Measurements from ENCODE around the gene OLFM4.
"Not testable (repeated sequence)": the region's sequence is repeated elsewhere in the genome, so short reads cannot be mapped to it uniquely, and the experiment has no call there.

Gene OLFM4
- long read RNA-seq, donor 1 = 0 reads
- long read RNA-seq, donor 2 = 0 reads
- long read RNA-seq, donor 3 = 0 reads
- long read RNA-seq, donor 4 = 0 reads
- long read RNA-seq, donor 5 = 0 reads
- long read RNA-seq, donor 6 = 0 reads
- long read RNA-seq, donor 7 = 0 reads
- long read RNA-seq, donor 8 = 0 reads

DNA sequence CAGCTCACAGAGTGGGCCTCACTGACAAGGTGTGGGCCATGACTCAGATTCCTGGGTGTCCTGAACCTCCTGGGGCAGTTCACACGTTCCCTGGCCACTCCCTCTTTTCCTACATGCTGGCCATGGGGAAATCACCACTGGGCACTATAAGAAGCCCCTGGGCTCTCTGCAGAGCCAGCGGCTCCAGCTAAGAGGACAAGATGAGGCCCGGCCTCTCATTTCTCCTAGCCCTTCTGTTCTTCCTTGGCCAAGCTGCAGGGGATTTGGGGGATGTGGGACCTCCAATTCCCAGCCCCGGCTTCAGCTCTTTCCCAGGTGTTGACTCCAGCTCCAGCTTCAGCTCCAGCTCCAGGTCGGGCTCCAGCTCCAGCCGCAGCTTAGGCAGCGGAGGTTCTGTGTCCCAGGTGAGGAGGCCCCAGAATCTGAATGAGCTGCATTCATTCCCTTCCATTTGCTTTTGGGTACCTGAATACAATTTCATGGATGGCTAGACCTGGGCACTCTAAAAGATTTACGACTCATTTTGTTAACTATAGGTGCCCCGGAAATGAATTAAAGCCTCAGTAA, at the start of gene OLFM4:
OLFM4 (plus strand) TSS at position 177 of the 567 bp plus-strand sequence; CDS start at position 201, 24 bp downstream.
- DNase-seq = no peak

DNA sequence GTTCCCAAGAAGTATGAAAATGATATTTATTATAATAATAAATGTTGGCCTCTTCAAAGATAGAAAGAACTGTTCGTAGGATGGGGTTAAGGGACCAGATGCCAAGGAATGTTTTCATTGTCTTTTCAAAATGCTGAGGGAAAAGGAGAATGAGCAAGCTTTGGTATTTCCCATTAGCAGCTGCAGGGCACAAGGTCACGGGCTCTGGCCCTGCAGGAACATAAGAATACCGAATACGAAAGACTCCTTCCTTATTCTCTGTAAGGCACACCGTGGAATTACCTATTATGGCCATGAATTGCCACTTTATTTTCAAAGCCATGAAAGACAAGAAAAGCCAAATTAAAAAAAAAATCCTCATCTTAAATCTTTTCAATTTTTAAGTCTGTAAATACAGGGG, 49.6 kb upstream of the OLFM4 start:
- no peak for DNase-seq

- no peak for DNase-seq
These were observed 47.9 kb upstream of the OLFM4 start for GRCh38 chr13:52980695-52981094.

DNA sequence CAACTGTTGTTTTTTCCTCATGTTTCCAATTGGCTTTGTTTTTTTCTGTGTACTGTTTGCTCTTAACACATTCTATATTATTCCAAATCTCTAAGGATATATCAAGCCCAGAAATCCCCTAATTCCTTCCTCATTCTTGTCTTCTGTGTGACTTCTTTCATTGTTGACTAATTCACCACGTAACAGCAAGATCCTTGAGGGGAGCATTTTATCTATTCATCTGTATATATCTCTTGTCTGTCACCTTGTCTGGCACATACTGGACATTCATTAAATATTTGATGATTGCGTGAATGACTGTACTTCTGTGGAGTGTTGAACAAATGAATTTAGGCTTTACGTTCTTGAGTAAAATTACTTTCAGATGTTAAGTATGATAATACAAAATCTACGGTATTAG, 44.8 kb upstream of the OLFM4 start:
- no peak for DNase-seq

DNA sequence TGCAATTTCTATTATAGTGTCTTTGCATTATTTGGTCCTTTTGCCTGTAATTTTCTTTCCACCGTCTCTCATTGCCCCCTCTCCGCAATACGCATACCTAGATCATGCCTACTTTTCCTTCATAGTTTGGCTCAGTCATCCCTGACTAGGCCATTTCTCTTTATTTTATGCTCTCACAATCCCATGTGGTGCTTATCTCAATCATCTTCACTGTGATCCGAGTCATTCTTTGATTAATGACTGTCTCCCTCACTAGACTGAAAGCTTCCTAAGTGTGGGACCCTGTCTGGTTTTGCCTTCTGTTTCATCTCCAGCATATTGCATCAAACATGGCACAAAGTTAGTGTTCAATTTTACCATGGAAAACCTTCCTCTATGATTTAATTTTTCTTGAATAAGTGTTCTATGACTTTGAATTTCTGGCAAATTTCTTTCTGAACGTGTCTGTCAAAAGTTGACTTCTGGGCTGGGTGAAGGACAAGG, 43.7 kb upstream of the OLFM4 start:
- DNase-seq = no peak

DNA sequence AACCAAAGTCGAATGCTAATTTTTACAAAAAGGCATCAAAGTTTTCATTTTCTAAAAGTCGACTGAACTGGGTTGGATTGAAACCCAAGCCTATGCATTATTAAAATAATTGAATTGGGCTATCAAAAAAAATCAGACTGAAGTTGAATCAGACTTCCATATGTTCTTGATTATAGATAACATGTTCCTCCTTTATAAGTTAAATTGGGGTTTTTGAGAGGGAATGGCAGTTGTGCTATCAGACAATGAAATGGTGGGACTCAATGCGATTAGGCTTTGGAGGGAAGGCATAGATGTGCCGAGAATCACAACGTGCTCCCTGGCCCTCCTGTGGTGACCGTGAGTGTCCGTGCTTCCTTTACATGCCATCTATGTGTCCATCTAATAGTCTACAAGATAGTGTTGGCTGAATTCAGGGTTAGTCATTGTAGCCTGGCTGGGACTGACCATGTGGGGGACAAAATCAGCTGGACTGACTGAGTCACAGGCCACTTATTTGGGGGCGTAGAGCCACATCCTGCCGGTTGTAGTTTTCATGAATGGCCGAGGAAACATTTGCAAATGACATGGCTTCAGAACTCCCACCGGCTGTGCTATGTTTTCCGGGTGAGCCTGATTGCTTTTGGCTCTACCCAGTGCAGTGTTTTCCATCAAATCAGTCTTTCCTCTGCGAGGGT, 37.1 kb upstream of the OLFM4 start:
- DNase-seq = no peak

GRCh38 chr13:52992110-52992509, 36.5 kb upstream of the OLFM4 start:
- no peak for DNase-seq

GRCh38 chr13:52994051-52994450, 34.6 kb upstream of the OLFM4 start:
- DNase-seq = no peak

GRCh38 chr13:52994865-52995264, 33.7 kb upstream of the OLFM4 start:
- DNase-seq = no peak

GRCh38 chr13:52995946-52996345, 32.7 kb upstream of the OLFM4 start:
- DNase-seq = no peak

- no peak for DNase-seq
These were observed 30.4 kb upstream of the OLFM4 start for GRCh38 chr13:52997951-52998876.

- no peak for DNase-seq
These were observed 29.4 kb upstream of the OLFM4 start for GRCh38 chr13:52999093-52999696.

- no peak for DNase-seq
These were observed 27.0 kb upstream of the OLFM4 start for GRCh38 chr13:53001444-53002225.

DNA sequence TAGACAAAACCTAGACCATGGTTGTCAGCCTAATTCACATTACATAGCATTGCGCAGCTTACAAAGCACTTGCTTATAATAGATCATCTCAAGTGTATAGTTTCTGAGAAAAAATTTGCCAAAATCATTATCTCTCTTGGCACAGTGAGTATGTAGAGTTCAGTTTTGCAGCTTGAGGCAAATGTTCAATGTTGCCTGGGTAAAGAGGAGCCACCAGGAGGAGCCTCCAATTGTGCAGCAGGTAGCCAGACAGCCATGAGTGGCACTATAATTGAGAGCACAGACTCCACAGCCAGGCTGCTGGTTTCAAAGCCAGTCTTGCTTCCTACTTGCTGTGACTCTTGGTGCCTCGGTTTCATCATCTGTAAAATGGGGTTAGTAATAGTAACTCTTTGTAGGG, 24.0 kb upstream of the OLFM4 start:
- DNase-seq = no peak

GRCh38 chr13:53005626-53006025, 23.0 kb upstream of the OLFM4 start:
- no peak for DNase-seq

- DNase-seq = no peak
These were observed 20.7 kb upstream of the OLFM4 start for GRCh38 chr13:53007872-53008271.

GRCh38 chr13:53010374-53011105, 18.1 kb upstream of the OLFM4 start:
- DNase-seq = no peak

DNA sequence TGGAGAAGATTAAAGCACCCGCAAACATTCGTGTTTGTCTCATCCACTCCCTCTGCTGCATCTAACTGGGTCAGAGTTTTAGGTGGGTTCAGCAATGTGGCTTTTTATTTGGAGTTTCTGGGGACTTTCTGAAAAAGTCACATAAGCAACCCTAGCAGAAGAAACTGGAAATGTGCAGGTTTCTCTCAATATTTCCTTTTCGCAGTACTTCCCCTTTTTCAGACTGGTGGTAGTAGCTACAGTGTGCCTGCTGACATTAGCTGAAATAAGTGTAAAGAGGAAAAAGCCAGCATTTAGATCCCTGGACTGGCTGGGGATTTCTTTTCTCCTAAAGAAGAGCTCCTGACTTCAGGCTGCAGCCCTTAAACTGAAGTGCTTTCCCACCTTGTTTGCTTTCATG, 15.9 kb upstream of the OLFM4 start:
- DNase-seq = no peak

DNA sequence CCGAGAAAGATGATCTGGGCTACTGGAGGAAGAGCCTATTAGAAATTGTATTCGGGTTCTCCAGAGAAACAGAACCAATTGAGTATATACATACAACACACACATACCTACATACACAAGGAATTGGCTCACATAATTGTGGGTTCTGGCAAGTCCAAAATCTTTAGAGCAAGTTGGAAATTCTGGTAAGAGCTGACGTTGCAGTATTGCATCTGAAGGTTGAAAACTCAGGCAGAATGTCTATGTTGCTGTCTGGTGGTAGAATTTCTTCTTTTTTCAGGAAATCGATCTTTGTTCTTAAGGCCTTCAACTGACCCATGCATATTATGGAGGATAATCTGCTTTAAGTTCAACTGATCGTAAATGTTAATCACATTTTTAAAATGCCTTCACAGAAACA, 15.5 kb upstream of the OLFM4 start:
- no peak for DNase-seq

- not testable (repeated sequence) for DNase-seq
These were observed 14.6 kb upstream of the OLFM4 start for GRCh38 chr13:53014018-53014417.

Measured in right kidney (tissue), 9 donors.